GM10266 (cell line): ENCODE data around the gene APC2.
A peak's percentile ranks its signal among the peaks of the same experiment; 100 is the strongest.

ENCODE experiments used
- DNase-seq: peaks from one replicate; pipeline ENCODE4 v3.0.0; 2012; ENCODE audit errors: extremely low spot score
- TF ChIP-seq, protein P1 (sequence below): IDR thresholded peaks from 2 replicates; pipeline ENCODE4 v1.5.1; 2012; ENCODE audit warnings: mild to moderate bottlenecking, low read depth; ENCODE audit not compliant: control insufficient read depth, insufficient read depth; ENCODE audit errors: missing control alignments

APC2 gene

GRCh38 chr19:1406774-1407527, 43.0 kb upstream of the APC2 start:
- DNase-seq = peak; percentile 100
- TF ChIP-seq, protein P1, sequence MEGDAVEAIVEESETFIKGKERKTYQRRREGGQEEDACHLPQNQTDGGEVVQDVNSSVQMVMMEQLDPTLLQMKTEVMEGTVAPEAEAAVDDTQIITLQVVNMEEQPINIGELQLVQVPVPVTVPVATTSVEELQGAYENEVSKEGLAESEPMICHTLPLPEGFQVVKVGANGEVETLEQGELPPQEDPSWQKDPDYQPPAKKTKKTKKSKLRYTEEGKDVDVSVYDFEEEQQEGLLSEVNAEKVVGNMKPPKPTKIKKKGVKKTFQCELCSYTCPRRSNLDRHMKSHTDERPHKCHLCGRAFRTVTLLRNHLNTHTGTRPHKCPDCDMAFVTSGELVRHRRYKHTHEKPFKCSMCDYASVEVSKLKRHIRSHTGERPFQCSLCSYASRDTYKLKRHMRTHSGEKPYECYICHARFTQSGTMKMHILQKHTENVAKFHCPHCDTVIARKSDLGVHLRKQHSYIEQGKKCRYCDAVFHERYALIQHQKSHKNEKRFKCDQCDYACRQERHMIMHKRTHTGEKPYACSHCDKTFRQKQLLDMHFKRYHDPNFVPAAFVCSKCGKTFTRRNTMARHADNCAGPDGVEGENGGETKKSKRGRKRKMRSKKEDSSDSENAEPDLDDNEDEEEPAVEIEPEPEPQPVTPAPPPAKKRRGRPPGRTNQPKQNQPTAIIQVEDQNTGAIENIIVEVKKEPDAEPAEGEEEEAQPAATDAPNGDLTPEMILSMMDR = peak; percentile 39

- no peak for DNase-seq
- TF ChIP-seq, protein P1 = no peak
Measured at GRCh38 chr19:1407528-1408299, 42.2 kb upstream of the APC2 start, which contains the start of gene DAZAP1. Gene DAZAP1 (plus strand): TSS chr19:1407586. CDS start chr19:1407774, 188 bp downstream.

DNA sequence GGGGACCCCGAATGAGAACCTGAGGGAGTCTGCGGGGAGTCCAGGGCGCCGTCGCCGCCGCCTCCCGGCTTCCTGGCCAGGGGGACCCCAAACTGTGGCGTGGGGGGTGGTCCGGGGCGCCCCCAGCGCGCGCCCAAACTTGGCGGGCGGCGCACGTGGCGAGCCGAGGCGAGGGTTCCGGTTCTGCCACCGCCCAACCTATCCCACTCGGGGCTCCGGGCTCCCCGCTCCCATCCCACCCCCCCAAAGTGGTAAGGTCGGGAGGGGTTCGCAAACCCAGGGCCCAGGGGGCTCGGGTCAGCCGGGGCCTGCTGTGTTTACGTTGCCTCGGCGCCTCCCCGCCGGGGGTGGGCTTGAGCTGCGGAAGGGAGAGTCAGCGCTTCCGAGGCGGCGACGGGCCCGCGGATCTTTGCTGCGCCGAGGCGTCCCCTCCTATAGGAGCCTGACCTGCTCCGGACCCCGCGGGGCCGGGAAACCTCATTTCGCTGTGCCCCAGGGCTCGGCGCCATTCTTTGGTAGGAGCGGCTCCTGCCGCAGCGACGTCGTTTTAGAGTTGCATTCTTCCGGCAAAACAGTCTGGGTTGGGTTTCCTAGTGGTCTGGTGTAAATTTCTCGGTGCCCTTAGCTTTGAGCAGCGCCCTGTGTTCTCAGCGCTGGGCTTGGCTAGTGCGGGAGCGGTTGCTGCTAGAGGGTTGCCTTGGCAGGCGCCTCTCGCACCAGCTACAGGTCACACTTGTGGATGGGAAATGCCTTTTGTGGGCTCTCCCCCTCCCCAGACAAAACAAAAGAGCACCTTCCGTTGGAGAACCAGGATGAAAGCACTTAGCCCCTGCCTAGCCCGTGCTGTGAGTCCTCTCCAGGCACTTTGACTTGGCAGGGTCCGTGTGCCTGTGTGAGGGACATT, 41.4 kb upstream of the APC2 start:
- TF ChIP-seq, protein P1 = no peak
- DNase-seq = peak; percentile 67

DNA sequence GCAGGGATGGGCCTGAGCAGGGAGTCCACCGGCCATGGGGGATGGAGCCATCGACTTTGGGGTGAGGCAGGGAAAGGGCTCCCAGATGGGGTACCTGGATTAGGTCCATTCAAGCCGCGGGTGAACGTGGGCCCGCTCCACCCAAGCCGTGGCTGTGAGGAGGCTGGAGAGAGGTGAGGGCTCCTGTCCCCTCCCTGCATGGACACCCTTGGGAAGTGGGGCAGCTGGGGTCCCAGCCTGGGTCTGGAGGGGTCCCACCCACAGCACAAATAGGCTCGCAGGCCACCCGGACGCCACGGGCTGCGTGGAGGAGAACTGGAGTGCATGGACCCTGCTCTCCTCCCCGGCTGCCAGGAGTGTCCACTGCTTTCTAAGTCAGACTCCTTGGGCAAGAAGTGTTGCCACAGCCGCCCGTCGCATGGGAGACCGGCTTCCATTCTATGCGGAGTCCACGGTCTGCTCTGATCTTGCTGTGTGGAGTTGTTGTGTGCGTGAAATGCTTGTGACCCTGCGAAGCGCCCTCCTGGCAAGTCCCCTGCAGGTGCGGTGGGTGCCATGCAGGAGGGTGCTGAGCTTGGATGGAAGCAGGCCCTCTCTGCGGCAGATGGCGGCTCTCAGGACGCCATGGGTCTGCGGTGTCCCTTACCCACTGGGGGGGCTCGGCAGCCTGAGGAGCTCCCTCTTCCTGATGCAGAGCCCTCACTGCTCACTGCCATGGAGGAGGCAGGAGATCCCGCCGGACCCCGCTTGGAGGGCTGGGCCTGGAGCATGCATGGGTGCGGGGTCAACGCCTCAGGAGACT, 40.5 kb upstream of the APC2 start:
- no peak for DNase-seq
- TF ChIP-seq, protein P1 = no peak

- TF ChIP-seq, protein P1 = no peak
- DNase-seq = no peak
Measured at GRCh38 chr19:1410136-1410786, 39.7 kb upstream of the APC2 start.

- no peak for DNase-seq
- TF ChIP-seq, protein P1 = no peak
Measured at GRCh38 chr19:1410789-1411188, 39.1 kb upstream of the APC2 start.
